GM21619 (cell line): ENCODE results near the gene SLC25A21.
"Not testable (repeated sequence)": the region's sequence is repeated elsewhere in the genome, so short reads cannot be mapped to it uniquely, and the experiment has no call there.

ENCODE experiments used
- ATAC-seq: cut with Tn5 transposase; IDR thresholded peaks from one replicate; pipeline ENCODE4 v1.9.1; 2021; ENCODE audit not compliant: unreplicated experiment

SLC25A21 gene

GRCh38 chr14:36844443-36845195 lies 327.8 kb downstream of the SLC25A21 start:
- ATAC-seq: no peak

DNA sequence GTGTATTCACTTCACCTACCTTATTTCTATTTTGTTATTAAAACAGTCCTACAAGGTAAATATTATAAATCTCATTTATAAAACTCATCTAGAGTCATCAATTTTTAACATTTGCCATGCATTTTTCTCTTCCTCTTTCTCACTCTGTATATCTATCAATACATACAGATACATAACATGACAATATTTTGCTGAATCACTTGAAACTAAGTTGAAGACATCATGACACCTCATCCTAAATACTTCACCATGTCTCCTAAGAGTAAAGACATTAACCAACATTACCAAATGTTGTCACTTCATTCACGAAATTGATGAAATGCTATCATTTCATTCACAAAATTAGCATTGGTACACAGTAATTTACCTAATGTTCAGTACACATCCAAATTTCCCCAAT lies 329.0 kb downstream of the SLC25A21 start:
- ATAC-seq: no peak

GRCh38 chr14:36835128-36835527 lies 337.3 kb downstream of the SLC25A21 start:
- ATAC-seq: no peak

GRCh38 chr14:36834293-36834692 lies 338.1 kb downstream of the SLC25A21 start:
- no peak for ATAC-seq

- no peak for ATAC-seq
Observed at GRCh38 chr14:36829547-36829946, 342.9 kb downstream of the SLC25A21 start.

DNA sequence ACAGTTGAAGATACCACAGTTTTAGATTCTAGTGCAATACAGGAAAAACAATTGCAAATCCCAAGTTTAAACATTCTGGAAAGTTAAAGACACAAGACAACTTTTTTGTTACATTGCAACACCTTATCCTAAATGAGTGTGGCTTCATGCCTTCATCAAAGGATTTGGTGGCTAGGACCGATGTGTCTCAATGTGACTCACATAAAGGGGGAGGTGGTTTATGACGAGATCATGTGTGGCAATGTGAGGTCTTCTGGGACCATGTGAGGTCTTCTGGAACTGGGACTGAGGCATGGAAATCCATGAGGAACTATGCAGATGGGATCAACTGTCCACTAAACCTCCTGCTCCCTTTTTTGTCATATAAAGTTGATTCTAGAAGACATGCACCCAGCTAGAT lies 344.5 kb downstream of the SLC25A21 start:
- ATAC-seq: no peak

DNA sequence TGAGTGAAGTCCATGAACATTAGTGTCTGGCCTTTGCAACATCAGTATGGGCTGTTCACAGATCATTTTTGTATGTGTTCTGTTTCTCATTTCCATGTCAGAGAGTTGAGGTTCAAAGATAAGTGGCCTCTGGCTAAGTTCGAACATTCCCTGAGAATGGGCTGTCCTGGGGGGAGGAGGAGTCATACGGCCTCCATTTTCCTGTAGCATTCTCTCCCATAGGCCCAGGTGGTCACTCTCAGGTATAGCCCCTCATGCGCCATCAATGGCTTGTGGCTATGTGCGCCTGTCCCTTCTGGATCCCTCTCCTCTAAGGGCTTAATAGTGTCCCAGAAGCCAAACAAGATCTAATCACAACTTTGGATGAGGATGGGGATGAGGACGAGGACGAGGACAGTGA lies 345.8 kb downstream of the SLC25A21 start:
- no peak for ATAC-seq

- ATAC-seq: no peak
Observed at GRCh38 chr14:36824854-36825253, 347.6 kb downstream of the SLC25A21 start.

- ATAC-seq: no peak
Observed at GRCh38 chr14:36823651-36824050, 348.8 kb downstream of the SLC25A21 start.

- no peak for ATAC-seq
Observed at GRCh38 chr14:36822685-36823084, 349.7 kb downstream of the SLC25A21 start.

- no peak for ATAC-seq
Observed at GRCh38 chr14:36820901-36821300, 351.5 kb downstream of the SLC25A21 start.

DNA sequence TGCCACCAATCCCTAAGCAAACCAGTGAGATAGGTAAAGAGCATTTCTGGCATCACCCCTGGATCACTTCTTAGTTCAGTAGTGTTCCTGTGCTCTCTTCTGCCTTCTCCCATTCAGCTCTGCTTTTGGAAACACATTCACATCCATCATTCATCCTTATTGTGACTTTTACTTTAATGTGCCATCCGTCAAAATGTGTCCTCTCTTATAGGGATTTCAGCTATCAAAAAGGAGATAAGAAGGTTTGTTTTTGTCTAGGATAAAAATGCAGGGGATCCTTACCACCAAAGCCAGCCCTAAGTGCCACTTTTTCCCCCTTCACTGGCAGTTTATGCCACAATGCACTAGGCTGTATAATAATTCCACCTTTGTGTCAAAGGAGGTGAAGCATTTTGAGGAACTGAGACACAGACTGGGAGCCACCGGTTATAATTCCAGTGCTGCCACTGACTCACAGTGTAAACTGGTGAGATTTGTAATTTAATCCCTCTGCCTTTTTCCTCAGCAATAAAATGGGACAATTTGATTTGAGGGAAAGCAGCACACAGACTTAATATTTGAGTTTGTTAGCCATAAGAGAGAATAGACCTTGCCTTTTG lies 352.2 kb downstream of the SLC25A21 start:
- no peak for ATAC-seq

GRCh38 chr14:36818794-36819384 lies 353.5 kb downstream of the SLC25A21 start:
- no peak for ATAC-seq

- ATAC-seq: no peak
Observed at GRCh38 chr14:36818246-36818645, 354.2 kb downstream of the SLC25A21 start.

DNA sequence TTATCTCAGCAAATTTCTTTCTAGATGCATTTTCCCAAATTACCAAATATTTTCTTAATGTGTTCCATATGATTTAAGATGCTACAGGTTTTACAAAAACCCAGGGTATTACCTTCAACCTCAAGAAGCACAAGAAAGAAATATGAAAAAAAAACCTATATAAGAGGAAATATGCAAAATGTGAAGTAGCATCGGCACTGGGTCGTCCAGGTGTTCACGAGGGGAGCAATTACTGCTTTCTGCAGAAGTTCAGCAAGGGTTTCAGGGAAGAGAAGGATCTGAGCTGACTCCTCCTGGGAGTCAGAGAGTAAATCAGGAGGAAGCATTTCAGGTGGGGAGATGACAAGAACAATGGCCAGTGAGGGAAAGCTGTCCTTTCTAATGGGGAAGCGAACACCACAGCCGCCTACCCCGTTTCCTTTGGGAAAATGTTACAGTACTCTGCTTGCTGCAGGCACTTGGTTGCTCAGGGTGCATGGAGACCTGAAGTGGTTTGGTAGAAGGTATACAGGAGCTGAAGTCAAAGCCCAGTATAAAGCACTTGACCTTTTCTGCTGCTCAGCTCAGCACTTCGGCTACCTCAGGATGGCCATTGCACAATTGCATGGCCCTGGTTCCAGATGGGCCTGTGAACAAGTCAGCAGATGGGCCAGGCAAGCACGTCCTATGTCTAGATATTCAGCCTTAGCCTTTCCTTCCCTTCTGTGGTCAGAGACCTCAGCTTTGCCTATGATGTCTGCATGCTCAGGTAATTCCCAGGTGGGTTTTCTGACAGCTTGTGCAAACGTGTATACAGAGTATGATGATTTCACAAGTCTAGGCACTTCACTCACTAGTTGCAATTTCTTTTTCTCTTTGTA lies 355.1 kb downstream of the SLC25A21 start:
- no peak for ATAC-seq

DNA sequence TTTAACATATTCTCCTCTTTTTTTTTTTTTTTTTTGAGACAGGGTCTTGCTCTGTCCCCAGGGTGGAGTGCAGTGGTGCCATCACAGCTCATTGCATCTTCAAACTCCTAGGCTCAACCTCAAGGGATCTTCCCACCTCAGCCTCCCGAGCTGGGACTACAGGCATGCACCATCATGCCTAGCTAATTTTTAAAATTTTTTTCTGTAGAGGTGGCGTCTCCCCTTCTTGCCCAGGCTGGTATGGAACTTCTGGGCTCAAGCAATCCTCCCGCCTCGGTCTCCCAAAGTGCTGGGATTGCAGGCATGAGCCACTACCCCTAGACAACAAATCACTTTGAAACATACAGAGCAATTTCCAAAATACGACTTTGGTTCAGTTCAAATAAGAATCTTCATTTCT lies 355.9 kb downstream of the SLC25A21 start:
- ATAC-seq: no peak

DNA sequence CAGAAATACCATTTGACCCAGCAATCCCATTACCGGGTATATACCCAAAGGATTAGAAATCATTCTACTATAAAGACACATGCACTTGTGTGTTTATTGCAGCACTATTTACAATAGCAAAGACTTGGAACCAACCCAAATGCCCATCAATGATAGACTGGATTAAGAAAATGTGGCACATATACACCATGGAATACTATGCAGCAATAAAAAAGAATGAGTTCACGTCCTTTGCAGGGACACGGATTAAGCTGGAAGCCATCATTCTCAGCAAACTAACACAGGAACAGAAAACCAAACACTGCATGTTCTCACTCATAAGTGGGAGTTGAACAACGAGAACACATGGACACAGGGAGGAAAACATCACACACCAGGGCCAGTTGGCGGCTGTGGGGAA lies 357.6 kb downstream of the SLC25A21 start:
- not testable (repeated sequence) for ATAC-seq

- ATAC-seq: no peak
Observed at GRCh38 chr14:36810209-36810608, 362.2 kb downstream of the SLC25A21 start.

- ATAC-seq: no peak
Observed at GRCh38 chr14:36807727-36808126, 364.7 kb downstream of the SLC25A21 start.

DNA sequence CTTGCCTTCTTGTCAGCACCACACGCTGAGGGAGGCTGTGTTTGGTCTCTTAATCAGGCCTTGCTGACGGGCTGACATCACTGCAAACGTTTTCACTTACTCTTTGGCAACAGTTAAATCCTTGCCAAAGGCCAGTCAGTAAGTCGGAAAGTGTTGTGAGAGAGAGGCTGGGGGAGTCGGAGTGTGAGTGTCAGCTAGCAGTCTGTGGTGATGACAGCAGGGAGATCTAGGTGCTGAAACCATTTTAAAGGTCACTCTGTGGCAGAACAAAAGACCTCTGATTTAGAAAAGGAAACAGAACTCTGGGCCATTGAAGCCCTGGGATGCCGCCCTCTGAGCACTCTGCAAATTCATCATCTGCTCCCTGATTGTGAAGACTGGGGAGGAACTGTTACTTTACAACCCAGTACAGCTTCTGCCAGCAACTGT lies 367.3 kb downstream of the SLC25A21 start:
- ATAC-seq: no peak

DNA sequence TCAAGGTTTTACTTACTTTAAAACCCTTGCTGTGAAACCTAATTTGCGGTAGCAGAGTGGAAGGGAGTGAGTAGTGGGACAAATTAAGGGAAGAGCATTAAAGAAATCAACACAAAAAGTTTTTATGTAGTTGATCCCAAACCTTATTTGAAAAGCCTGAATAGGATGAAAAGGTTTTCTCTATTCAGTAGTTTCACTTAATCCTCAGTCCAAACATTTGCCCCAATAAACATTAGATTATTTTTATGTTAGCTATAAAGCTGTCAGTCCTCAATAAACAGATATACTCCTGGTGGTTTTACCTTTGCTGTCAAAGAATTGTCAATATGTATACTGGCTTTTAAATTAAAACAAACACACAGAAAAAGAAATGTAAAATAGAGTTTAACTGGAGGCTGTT lies 374.8 kb downstream of the SLC25A21 start:
- no peak for ATAC-seq
